Effector CD4-positive, alpha-beta T cell (primary cell): Measurements from ENCODE around the gene NUCB2.

ENCODE experiments used
- DNase-seq: peaks from one replicate; pipeline ENCODE4 v3.0.0-alpha.2; 2020

NUCB2 gene

DNA sequence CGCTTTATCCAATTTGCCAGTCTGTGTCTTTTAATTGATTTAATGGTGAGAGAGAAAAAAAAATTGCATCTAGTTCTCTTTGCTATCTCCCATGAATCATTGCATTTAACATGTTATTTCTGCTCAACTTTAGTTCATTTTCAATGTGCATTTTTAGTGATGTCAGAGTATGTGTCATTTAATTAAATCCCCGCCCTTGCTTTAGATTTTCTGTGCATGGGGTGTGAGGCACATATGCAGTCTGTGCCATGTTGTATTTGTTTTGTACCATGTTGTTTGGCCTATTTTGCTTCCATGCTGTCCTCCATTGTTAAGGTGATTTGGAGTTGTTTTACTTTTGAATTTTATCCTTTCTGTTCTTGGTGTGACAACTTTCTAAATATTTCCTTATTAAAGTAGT, 66.7 kb downstream of the NUCB2 start:
- no peak for DNase-seq

DNA sequence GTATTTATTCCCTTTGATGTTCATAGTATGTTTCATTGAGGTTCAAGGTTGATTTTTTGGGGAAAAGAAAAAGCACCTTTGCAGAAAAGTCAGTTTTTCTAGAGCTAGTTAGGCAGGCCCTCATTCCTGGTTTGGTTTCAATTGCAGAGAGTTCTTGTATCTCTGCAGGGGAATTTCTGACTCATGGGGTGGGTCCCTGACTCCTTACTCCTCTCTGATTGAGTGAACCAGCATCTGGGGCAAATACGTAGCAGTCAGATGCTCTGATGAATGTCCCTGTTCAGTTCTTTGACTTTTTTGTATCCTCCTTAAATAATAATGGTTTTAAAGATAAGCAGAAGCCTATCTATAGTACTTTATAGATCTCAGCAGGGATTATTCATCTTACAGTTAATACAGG, 67.4 kb downstream of the NUCB2 start:
- DNase-seq = no peak

DNA sequence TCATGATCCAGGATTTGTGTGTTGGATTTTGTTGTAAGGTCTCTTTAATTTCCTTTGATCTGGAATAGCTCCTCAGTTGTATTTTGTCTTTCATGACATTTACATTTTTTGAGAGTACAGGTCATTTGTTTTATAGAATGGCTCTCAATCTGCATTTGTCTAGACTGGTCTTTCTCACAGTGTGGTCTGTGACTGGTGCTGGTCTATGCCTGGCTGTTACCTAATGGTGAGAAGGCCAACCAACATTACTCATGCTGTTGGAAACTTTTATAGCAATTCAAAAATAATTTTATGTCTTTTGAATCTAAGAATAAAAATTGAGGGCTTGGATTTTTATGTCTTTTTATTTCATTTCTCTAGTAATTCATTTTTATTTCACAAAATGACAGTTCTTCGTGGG, 71.1 kb downstream of the NUCB2 start:
- no peak for DNase-seq

DNA sequence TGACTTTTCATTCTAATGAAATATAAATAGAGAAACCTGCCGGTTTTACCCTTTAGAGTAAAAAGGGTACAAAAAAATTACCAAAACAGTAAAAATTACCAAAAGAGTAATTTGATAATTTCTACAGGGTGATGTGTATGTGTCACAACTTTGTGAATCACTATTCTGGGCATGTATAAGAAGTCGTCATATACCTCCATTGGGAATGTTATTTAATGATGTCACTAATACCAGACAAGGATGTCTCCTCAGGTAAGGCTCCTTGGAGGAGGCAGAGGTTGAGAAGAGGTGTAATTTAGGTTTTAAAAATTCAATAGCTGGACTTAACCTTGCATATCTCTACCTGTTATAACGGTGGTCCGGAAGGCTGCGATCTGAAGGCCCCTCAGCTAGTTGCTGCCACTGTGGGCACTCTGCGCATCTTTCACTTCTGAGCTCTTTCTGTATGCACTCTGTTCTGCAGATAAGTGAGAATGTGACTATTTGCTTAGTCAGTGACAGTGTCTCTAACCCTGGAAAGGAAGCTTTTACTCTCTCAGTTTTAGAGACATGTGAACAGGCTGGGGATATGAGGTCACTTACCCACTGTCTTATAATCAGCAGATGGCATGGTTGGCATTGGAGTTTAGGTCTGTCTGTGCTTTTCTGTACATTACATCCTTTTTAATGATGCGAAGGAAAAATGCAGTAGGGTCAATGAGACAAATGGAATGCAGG, 74.1 kb downstream of the NUCB2 start:
- no peak for DNase-seq

DNA sequence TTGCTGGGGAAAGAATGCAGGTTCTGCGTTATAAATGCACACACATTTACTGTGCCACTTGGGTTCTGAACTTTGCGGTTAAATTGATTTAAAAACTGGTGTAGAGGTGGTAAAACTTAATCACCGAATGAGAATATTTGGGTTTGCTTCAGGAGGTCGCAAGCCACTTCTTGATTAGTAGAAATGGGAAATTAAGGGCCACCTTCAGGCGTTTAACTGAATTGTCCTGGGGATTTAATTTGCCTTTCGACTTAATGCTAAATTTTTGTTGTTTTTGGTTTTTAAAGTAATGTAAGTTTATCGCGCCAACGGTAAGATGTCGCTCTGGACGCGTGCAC, 74.6 kb downstream of the NUCB2 start:
- no peak for DNase-seq

DNA sequence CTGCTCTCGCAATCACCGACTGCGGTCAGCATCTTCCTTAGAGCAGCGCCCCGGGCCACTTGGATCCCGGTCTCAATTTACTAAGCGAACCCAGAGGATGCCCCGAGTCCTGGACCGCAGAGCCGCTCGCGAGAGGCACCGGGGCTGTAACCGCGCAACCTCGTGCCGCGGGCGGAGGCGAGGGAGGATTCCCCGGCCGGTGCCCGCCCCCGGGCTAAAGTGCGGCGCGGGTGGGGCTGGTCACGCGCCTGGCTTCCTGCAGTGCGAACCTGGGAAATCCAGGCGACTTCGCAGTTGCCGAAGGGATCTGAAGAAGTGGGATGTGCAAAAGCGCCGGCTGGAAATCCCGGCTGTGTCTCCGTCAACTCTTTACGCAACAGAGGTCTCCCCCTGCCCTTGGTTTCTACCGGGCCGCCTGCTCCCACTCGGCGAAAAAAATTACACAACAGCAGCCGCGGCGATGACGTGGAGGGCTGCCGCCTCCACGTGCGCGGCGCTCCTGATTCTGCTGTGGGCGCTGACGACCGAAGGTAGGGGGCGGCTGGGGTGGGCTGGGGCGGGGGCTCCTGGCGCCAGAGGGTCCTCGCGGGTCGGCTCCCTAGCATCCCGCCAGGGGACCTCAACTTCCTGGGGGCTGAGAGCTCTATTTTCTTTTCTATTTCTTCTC, 75.1 kb downstream of the NUCB2 start, which contains the start of gene NCR3LG1:
Gene NCR3LG1 (plus strand): TSS at position 291 of the 667 bp plus-strand sequence. CDS start 170 bp downstream, at position 461.
- peak; percentile 63 for DNase-seq

DNA sequence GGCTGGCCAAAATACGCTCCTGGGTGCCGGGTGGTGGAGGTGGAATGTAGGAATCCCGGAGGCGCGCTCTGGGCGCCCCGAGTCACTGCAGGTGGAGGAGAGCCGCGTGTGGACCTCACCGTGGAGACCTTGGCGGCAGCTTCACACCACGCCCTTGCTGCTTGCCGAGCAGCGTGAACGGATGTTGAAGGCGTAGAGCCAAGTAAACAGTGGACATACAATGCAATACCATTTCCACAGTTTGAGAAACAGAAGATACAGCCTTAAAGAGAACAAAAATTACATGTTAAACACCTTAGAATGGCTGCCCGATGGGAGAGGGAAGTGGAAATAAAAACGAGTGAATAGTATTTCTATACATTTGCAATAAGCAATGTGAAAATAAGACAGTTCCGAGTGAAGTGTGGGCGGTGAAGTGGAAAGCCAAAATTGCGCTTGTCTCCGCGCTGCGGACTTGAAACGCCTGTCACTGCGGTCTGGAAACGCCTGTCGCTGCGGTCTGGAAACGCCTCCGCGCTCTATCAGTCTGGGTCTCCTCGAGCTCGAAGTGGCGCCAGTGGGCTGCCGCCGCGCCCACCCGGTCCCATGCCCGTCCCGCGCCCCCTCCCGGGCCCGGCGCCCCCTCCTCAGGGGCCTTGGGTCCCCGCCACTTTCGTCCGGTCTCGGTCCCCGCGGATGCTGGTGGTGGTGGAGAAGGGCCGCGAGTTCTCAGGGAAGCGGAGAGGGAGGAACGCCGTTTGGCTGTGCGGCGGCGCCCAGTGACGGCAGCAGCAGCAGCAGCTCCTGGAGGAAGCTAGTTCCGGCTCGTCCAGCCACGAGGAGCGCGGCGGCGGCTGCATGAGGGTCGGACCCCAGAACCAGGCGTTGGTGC, 76.6 kb downstream of the NUCB2 start:
- DNase-seq = peak; percentile 44

DNA sequence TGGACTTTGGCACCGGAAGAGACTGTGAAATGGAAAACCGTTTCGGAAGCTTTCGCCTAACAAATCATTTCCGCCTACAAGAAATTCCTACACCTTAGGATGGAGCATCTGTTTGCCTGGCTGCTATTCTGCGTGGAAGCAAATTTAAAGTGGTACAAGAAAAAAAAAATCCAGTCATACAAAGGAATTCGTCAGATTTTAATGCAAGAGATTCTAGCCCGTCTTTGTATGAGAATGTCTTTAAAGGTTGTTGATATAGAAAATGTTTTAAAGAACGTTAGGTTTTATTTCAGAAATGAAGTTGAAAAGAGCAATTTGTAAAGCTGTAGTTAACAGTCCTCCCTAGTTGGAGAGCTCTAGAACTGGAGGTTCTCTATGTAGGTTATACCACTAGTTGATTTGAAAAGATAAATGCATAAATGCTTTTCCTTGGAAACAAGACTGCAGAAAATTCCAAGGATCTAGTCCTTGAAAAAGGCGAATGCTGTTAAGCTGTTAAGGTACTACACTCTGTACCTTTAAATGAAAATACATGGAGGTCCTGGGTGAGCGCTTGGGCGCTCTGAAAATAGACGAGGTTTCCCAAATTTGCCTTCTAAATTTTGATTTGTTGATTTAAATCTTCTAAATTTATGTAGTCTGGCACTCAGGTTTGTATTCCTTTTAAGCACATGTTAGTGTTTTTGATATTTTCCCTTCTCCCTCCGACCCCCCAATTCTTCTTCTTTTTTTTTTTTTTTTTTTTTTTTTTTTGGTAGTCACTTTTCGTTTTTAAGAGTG, 77.5 kb downstream of the NUCB2 start:
- no peak for DNase-seq

DNA sequence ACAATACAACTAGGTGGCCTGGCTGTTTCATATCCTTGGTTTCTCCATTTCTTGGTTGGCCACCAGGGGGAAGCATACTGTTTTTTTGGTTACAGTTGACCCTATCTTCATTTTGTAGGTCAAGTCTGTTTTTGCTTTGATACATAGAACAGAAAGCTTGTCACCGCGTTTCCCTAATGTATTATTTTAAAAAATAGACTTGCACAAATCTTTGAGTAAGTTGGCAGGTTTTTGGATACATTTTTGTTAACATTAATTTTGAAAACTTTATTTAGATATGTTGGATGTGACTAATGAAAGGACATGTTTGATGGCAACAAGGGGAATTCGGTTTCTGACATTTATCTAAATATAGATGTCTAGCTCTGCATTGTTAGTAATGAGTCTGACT, 78.1 kb downstream of the NUCB2 start:
- peak; percentile 47 for DNase-seq

DNA sequence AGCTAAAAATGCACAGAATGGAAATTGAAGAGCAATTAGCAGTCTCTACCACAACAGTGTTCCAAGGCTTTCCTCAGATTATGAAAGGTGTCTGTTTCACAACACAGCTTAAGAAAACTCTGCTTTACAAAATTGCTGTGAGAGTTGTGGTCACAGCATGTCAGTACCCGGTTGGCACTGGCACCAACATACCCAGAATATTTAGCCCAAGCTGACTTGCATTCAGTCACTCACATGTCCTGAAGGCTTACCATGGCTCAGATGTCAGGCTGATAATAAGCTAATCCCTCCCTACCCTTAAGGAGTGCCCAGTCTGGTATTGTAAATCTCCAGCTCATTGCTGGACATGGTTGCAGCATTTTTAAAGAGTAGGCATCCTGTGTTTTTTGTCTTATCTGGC, 90.0 kb downstream of the NUCB2 start:
- DNase-seq = no peak

DNA sequence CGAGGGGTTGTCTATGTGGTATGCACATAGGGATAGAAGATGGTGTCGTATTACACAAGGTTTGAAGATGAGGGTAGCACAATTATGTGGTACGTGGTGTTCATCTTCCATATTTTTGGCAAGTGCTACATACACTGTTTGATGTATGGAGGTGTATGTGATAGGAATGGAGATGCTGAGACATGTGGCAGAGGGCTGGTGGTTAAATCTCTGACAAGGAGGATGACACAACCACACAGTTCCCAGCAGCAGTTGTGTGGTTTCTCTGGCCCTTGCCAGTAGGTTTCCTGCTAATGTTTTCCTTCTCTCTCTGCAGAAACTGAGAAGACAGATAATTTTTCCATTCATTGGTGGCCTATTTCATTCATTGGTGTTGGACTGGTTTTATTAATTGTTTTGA, 92.0 kb downstream of the NUCB2 start:
- DNase-seq = no peak

DNA sequence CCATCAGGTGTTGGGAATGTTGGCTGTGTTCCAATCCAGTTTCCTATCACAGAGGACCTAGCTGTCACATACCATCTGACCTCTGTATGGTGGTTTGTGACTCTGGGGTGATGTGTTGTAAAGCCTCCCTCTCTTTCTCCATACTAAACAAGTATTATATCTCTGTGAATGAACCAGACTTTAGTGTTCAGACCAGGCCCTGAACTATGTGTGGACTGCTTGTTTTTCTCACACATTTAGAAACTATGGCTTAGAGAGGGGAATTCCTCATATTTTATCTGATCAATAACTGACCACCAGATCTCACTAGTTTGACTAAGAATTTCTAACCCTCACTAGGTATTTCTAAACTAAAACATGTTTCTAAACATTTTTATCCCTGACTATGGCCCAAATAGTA, 92.6 kb downstream of the NUCB2 start:
- DNase-seq = no peak

DNA sequence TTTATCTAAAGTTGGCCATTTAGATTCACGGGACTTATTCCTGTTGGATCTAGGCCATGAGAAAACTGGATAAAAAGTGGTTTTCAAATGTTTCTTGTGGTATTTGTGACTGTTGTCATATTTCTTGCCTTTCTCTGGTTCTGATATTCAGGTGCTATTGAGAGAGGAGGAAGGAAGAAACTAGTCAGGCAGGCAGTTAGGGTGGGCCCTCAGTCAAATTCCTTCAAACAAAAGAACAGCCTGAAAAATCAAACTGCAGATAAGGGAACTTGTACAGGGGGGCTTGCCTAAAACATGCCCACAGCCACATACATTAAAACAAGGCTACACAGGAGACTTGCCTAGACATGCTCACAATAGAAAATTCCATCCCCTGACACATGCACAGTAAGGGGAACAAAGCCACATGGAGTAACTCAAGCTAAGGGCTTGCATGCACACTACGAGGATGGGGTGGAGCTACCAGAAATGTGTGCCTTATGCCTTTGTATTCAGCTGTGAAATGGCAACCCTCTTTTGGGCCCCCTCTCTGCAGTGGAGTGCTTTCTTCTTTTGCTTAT, 93.2 kb downstream of the NUCB2 start:
- DNase-seq = no peak

DNA sequence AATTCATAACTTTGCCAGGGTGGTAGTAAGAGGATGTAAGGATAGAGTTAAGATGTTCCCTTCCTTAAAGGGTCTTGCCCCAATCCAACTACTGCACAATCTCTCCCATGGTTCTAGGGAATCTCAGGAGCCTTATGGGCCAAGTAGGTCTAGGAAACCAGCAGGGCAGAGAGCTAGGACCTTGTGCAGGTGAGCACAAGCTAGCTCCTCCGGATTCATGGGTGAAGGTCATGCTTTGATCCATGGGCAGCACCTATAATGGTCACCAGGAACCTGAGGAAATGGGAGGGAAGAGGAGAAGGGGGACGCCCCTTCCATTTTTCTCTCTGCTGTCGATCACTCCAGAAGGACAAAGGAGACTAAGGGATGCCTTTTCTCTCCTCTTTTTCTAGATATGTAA, 95.1 kb downstream of the NUCB2 start:
- no peak for DNase-seq

DNA sequence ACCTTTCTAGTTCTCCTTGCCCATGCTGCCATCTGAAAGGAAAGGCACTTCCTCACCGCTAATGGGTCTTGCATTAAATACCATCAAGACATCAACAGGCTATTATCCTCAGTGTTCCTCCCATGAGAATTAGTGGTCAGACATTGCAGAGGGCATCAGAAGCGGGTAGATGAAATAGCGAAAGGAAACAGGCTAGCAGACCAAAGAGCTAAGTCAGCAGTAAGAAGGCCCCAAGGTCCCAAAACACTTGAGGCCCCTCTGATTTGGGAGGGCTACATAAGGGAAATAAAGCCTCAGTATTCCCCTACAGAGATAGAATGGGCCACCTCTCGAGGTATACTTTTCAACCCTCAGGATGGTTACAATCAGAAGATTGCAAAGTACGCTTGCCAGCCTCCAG, 99.0 kb downstream of the NUCB2 start:
- DNase-seq = no peak

DNA sequence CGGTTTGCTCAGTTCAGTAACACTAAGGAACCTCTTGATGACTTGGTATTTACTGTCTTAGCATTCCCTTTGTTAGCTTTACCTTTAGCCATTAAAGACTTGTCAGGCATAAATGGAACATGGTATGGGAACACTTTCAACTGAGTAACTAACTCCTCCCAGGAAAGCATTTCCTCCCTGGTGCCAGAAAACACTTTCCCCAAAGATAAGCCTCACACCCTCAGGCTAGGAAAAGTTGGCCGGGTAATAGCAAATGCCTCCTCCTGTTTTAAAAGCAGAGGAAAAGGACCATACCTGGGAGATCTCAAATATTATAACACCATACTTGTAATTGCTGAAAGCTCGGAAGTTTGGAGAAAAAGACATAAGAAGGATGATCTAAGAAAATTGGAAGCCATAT, 100.0 kb downstream of the NUCB2 start:
- DNase-seq = no peak

DNA sequence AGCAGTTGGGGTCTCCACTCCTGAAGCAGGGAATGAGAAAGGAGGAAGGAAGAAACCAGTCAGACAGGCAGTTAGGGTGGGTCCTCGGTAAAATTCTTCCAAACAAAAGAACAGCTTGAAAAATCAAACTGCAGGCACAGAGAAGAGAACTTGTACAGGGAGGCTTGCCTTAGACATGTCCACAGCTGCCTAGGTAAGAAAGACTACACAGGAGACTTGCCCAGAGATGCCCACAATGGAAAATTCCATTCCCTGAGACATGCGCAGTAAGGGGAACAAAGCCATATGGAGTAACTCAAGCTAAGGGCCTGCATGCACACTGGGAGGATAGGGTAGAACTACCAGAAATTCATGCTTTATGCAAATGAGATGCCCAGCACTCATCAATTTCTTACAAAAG, 102.1 kb downstream of the NUCB2 start:
- no peak for DNase-seq

DNA sequence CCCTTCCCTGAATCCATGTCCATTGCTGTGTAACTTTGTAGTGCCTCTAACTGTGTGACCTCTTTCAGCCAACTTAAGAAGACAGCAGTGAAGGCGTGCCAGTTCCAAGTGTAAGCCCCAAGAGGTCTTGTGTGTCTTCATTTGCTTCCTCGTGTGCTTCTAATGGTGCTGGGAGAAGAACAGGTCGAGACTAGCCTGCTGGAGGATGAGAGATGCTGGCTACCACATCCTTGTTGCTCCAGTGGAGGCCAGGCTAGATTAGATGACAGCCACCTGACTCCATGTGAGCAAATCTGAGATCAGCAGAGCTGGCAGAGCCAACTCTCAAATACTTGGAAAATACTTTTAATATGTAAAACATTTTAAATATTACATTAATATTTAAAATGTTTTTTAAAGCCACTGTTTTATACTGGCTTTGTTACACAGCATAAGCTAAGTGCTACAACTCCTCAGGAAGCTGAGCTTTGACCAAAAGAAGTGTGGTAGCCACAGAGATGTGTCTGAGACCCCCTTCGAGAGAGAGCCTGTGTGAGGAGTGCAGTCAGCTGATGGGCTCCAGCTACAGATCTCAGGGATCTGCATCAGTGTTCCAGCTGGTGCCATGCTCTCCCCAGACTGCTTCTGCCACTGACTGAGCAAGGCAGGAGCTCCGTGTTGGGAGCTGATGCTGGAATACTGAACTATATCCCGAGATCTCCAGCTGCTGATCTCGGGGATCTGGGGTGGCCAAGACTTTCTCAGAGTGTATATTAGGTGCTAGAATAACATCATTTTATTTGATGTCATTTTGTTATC, 103.0 kb downstream of the NUCB2 start:
- DNase-seq = no peak

DNA sequence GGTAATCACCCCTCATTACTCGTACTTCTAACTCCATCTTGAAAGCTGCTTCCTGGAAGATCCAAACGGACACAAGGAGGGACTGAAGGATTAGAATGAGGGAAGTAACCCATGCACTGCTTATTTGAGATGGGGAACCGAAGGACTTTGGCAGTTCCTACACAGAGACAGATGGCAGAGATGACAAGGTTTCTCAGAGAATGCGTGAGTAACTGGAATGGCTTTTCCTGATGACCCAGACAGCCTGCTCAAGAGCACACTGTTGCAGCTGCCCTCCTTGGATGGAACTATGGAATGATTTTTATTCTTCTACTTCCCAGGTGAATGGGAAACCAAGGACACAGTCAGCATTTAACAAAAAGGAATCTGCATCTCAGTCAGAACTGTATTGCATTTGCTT, 104.6 kb downstream of the NUCB2 start:
- no peak for DNase-seq
